K562 (cell line): ENCODE results near the gene SMARCC1. TPM values are rescaled to one million over a fixed set of nuclear protein-coding genes. Genes with fewer than 3 reads are reported as not detected.

Source experiments
- CBFB ChIP-seq: sonication (generic); formaldehyde crosslinking; IDR thresholded peaks from 2 replicates; pipeline ENCODE4 v1.4.0; 2020; ENCODE audit warnings: mild to moderate bottlenecking, missing genetic modification reagents
- GABPA ChIP-seq: fragments of 200-800 bp; sonication (Bioruptor generic); conservative IDR thresholded peaks from 2 replicates; pipeline ENCODE4 v1.6.1; 2016; ENCODE audit warnings: low read depth, missing genetic modification characterization, missing compliant biosample characterization
- IRF2 ChIP-seq: sonication (generic); formaldehyde crosslinking; IDR thresholded peaks from 2 replicates; pipeline ENCODE4 v1.8.1; 2022; ENCODE audit warnings: mild to moderate bottlenecking, missing genetic modification reagents
- NCOA4 ChIP-seq: fragments of 450-650 bp; IDR thresholded peaks from 2 replicates; pipeline ENCODE4 v1.6.1; 2018; ENCODE audit warnings: mild to moderate bottlenecking; ENCODE audit not compliant: partially characterized antibody
- NFE2 ChIP-seq: IDR thresholded peaks from 2 replicates; pipeline ENCODE4 v1.6.1; 2014; ENCODE audit warnings: antibody characterized with exemption, low read depth
- PYGO2 ChIP-seq: fragments of 450-650 bp; IDR thresholded peaks from 2 replicates; pipeline ENCODE4 v1.6.1; 2016; ENCODE audit warnings: mild to moderate bottlenecking, missing genetic modification characterization, moderate library complexity, missing compliant biosample characterization
- ZNF143 ChIP-seq: sonication (generic); formaldehyde crosslinking; IDR thresholded peaks from 2 replicates; pipeline ENCODE4 v1.9.0; 2022; ENCODE audit warnings: mild to moderate bottlenecking, missing genetic modification reagents
- ZNF174 ChIP-seq: fragments of 250-450 bp; sonication (Bioruptor Pico); IDR thresholded peaks from 2 replicates; pipeline ENCODE4 v1.4.0; 2020; ENCODE audit warnings: mild to moderate bottlenecking
- ZNF507 ChIP-seq: conservative IDR thresholded peaks from 2 replicates; pipeline ENCODE4 v1.6.1; 2017; ENCODE audit warnings: missing genetic modification characterization, missing compliant biosample characterization
- ZNF764 ChIP-seq: fragments of 250-450 bp; sonication (Bioruptor Pico); IDR thresholded peaks from 2 replicates; pipeline ENCODE4 v1.4.0; 2020; ENCODE audit warnings: low read depth, mild to moderate bottlenecking, moderate library complexity
- polyA plus RNA-seq, 8 experiments: library from polyadenylated mRNA; depleted of rRNA in 4 of 8; stranded (reverse) in 5 of 8; unstranded in 3 of 8; fragments of >200 nt; fragmentation: Nextera tagmentation in 2 of 8; fragmentation: Illumina TruSeq in 1 of 8; extraction: Ambion mirVana in 2 of 8; extraction: Trizol in 1 of 8; gene quantifications; 2 replicates each; pipeline versions ENCODE4 v1.2.1 to v1.2.3, GENCODE V29; 2011 to 2014; ENCODE audit warnings: inconsistent platforms in 1 of 8, missing spikeins in 1 of 8
- total RNA-seq, 7 experiments: library from RNA; depleted of rRNA in 6 of 7; stranded (reverse); fragments of >200 nt in 6 of 7; fragmentation: Illumina TruSeq in 2 of 7; extraction: Trizol in 2 of 7; gene quantifications; 2 replicates each; pipeline versions ENCODE4 v1.2.1 to v1.2.3, GENCODE V29; 2011 to 2021; ENCODE audit warnings: low replicate concordance in 1 of 7
- TF ChIP-seq, protein P1 (sequence below): fragments of 250-450 bp; sonication (Bioruptor Pico); IDR thresholded peaks from 2 replicates; pipeline ENCODE4 v1.9.0; 2021; ENCODE audit warnings: mild to moderate bottlenecking, inconsistent platforms
- TF ChIP-seq, protein P2 (sequence below): fragments of 450-650 bp; IDR thresholded peaks from 2 replicates; pipeline ENCODE4 v1.6.1; 2016
- TF ChIP-seq, protein P3 (sequence below): sonication (generic); formaldehyde crosslinking; IDR thresholded peaks from 2 replicates; pipeline ENCODE4 v1.8.0; 2022; ENCODE audit warnings: mild to moderate bottlenecking, missing genetic modification reagents
- TF ChIP-seq, protein P4 (sequence below): fragments of 450-650 bp; IDR thresholded peaks from 2 replicates; pipeline ENCODE4 v1.6.1; 2016; ENCODE audit warnings: missing biosample characterization, missing genetic modification characterization
- TF ChIP-seq, protein P5 (sequence below): sonication (generic); formaldehyde crosslinking; IDR thresholded peaks from 2 replicates; pipeline ENCODE4 v1.8.1; 2023; ENCODE audit warnings: mild to moderate bottlenecking, missing genetic modification reagents
- TF ChIP-seq, protein P6 (sequence below): sonication (generic); formaldehyde crosslinking; IDR thresholded peaks from 2 replicates; pipeline ENCODE4 v1.8.0; 2022; ENCODE audit warnings: mild to moderate bottlenecking, missing genetic modification reagents

Gene SMARCC1
- total and polyA plus RNA-seq, 9 of the 15 experiments (the other 6 are each of a cell fraction or from before 2014, with no cell fraction given): 20.7 to 199 (median 66.0) TPM

DNA sequence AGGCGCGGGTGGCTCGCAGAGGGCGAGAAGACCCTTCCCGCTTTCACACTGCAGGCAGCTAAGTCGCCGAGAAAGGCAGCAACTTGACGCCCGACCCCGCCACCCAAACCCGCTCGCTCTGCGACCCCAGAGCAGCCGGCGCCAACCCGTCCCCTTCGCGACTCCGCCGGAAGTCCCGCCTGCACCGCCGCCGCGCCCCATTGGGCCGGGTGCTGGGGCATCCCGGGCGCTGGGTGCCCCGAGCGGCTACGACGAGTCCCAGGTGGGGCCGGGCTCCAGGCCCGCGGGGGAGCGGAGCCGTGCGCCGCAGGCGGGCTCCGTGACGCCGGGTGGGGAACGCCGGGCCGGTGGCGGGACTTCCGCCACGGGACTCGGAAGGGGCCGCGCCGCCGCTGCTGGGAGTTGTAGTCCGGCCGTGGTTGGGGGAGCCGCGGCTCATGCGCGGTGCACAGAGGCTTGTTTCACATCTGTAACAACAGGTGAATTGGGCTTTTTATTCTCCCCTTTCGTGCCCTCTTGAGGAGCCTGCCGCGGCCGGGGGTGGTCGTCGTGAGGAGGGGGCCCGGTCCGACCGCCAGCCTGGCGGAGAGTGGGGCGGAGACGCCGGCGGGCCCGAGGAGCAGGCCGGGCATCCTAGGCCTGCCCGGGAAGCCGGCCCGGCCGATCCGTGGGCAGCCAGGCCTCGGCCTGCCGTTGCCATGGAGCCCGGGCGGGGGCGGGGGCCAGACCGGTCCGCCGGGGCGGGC is 21.2 kb upstream of the SMARCC1 start, which contains the start of gene DHX30 (continued):
- TF ChIP-seq PYGO2 (no peak), CBFB (CRISPR knock-in tag) (no peak), IRF2 (CRISPR knock-in tag) (peak; percentile 13; the same call in 1 of the 2 replicates), NFE2 (no peak), ZNF764 (no peak; the same call in 1 of the 2 replicates), NCOA4 (no peak), ZNF143 (CRISPR knock-in tag) (peak; percentile 91), ZNF174 (no peak), ZNF507 (no peak), GABPA (tag) (peak; percentile 99)
- TF ChIP-seq, protein P1, sequence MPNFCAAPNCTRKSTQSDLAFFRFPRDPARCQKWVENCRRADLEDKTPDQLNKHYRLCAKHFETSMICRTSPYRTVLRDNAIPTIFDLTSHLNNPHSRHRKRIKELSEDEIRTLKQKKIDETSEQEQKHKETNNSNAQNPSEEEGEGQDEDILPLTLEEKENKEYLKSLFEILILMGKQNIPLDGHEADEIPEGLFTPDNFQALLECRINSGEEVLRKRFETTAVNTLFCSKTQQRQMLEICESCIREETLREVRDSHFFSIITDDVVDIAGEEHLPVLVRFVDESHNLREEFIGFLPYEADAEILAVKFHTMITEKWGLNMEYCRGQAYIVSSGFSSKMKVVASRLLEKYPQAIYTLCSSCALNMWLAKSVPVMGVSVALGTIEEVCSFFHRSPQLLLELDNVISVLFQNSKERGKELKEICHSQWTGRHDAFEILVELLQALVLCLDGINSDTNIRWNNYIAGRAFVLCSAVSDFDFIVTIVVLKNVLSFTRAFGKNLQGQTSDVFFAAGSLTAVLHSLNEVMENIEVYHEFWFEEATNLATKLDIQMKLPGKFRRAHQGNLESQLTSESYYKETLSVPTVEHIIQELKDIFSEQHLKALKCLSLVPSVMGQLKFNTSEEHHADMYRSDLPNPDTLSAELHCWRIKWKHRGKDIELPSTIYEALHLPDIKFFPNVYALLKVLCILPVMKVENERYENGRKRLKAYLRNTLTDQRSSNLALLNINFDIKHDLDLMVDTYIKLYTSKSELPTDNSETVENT: 0 out of 2 replicates have a peak, but pooled peaks have one; percentile 10
- TF ChIP-seq, protein P2, sequence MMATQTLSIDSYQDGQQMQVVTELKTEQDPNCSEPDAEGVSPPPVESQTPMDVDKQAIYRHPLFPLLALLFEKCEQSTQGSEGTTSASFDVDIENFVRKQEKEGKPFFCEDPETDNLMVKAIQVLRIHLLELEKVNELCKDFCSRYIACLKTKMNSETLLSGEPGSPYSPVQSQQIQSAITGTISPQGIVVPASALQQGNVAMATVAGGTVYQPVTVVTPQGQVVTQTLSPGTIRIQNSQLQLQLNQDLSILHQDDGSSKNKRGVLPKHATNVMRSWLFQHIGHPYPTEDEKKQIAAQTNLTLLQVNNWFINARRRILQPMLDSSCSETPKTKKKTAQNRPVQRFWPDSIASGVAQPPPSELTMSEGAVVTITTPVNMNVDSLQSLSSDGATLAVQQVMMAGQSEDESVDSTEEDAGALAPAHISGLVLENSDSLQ: no peak
- TF ChIP-seq, protein P3, sequence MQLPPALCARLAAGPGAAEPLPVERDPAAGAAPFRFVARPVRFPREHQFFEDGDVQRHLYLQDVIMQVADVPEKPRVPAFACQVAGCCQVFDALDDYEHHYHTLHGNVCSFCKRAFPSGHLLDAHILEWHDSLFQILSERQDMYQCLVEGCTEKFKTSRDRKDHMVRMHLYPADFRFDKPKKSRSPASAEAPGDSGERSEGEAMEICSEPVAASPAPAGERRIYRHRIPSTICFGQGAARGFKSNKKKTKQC (CRISPR knock-in tag): peak; percentile 78; the same call in 1 of the 2 replicates
- TF ChIP-seq, protein P4, sequence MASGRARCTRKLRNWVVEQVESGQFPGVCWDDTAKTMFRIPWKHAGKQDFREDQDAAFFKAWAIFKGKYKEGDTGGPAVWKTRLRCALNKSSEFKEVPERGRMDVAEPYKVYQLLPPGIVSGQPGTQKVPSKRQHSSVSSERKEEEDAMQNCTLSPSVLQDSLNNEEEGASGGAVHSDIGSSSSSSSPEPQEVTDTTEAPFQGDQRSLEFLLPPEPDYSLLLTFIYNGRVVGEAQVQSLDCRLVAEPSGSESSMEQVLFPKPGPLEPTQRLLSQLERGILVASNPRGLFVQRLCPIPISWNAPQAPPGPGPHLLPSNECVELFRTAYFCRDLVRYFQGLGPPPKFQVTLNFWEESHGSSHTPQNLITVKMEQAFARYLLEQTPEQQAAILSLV (tag): no peak
- TF ChIP-seq, protein P5, sequence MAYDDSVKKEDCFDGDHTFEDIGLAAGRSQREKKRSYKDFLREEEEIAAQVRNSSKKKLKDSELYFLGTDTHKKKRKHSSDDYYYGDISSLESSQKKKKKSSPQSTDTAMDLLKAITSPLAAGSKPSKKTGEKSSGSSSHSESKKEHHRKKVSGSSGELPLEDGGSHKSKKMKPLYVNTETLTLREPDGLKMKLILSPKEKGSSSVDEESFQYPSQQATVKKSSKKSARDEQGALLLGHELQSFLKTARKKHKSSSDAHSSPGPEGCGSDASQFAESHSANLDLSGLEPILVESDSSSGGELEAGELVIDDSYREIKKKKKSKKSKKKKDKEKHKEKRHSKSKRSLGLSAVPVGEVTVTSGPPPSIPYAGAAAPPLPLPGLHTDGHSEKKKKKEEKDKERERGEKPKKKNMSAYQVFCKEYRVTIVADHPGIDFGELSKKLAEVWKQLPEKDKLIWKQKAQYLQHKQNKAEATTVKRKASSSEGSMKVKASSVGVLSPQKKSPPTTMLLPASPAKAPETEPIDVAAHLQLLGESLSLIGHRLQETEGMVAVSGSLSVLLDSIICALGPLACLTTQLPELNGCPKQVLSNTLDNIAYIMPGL (CRISPR knock-in tag): 0 out of 2 replicates have a peak, but pooled peaks have one; percentile 29
- TF ChIP-seq, protein P6, sequence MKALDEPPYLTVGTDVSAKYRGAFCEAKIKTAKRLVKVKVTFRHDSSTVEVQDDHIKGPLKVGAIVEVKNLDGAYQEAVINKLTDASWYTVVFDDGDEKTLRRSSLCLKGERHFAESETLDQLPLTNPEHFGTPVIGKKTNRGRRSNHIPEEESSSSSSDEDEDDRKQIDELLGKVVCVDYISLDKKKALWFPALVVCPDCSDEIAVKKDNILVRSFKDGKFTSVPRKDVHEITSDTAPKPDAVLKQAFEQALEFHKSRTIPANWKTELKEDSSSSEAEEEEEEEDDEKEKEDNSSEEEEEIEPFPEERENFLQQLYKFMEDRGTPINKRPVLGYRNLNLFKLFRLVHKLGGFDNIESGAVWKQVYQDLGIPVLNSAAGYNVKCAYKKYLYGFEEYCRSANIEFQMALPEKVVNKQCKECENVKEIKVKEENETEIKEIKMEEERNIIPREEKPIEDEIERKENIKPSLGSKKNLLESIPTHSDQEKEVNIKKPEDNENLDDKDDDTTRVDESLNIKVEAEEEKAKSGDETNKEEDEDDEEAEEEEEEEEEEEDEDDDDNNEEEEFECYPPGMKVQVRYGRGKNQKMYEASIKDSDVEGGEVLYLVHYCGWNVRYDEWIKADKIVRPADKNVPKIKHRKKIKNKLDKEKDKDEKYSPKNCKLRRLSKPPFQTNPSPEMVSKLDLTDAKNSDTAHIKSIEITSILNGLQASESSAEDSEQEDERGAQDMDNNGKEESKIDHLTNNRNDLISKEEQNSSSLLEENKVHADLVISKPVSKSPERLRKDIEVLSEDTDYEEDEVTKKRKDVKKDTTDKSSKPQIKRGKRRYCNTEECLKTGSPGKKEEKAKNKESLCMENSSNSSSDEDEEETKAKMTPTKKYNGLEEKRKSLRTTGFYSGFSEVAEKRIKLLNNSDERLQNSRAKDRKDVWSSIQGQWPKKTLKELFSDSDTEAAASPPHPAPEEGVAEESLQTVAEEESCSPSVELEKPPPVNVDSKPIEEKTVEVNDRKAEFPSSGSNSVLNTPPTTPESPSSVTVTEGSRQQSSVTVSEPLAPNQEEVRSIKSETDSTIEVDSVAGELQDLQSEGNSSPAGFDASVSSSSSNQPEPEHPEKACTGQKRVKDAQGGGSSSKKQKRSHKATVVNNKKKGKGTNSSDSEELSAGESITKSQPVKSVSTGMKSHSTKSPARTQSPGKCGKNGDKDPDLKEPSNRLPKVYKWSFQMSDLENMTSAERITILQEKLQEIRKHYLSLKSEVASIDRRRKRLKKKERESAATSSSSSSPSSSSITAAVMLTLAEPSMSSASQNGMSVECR (CRISPR knock-in tag): peak; percentile 91
